ENCODE data around the gene TPBGL. TPM values are rescaled to one million over a fixed set of nuclear protein-coding genes. Genes with fewer than 3 reads are reported as not detected.

TPBGL gene
- total RNA-seq, 1 donor from 2014 or later: 0.07 TPM

GRCh38 chr11:75242722-75243600 is 2.4 kb downstream of the TPBGL start:
- DNase-seq (ENCODE audit: low spot score in 2 of 2, unreplicated experiment in 2 of 2): peak in 1 of 2 experiments; percentile 1
- Mint-ChIP-seq H3K4me3 (peak overlapping the region; percentile 60), H3K9me3 (no peaks in the 10 kb centered on the region), H3K4me1 (peaks cover 6% of the 10 kb centered on the region), H3K27me3 (ENCODE audit: low read depth) (peaks cover 77% of the 10 kb centered on the region), H3K27ac (no peak overlapping the region), H3K36me3 (no peaks in the 10 kb centered on the region)
- TF ChIP-seq CTCF (IDR thresholded peaks at IDR 0.05; ENCODE audit: unreplicated experiment): no peak

- Mint-ChIP-seq H3K27ac (no peak overlapping the region), H3K4me1 (peaks cover 6% of the 10 kb centered on the region), H3K9me3 (no peaks in the 10 kb centered on the region), H3K4me3 (no peak overlapping the region), H3K36me3 (no peaks in the 10 kb centered on the region), H3K27me3 (ENCODE audit: low read depth) (peaks cover 64% of the 10 kb centered on the region)
- TF ChIP-seq CTCF (IDR thresholded peaks at IDR 0.05; ENCODE audit: unreplicated experiment): no peak
- DNase-seq (ENCODE audit: low spot score in 2 of 2, unreplicated experiment in 2 of 2): peak in 1 of 2 experiments; percentile 9
Observed at GRCh38 chr11:75244052-75244814, 3.7 kb downstream of the TPBGL start.

- Mint-ChIP-seq H3K27ac (no peak overlapping the region), H3K4me3 (no peak overlapping the region), H3K27me3 (ENCODE audit: low read depth) (peaks cover 60% of the 10 kb centered on the region), H3K36me3 (no peaks in the 10 kb centered on the region), H3K9me3 (no peaks in the 10 kb centered on the region), H3K4me1 (peaks cover 4% of the 10 kb centered on the region)
- TF ChIP-seq CTCF (IDR thresholded peaks at IDR 0.05; ENCODE audit: unreplicated experiment): no peak
- DNase-seq (ENCODE audit: low spot score in 2 of 2, unreplicated experiment in 2 of 2): peak in 1 of 2 experiments; percentile 6
Observed at GRCh38 chr11:75245356-75246005, 4.9 kb downstream of the TPBGL start.

- peaks cover 60% of the 10 kb centered on the region for H3K27me3 Mint-ChIP-seq (ENCODE audit: low read depth)
- no peaks in the 10 kb centered on the region for H3K9me3 Mint-ChIP-seq
- H3K4me1 Mint-ChIP-seq: peaks cover 4% of the 10 kb centered on the region
- no peak overlapping the region for H3K4me3 Mint-ChIP-seq
- no peak overlapping the region for H3K27ac Mint-ChIP-seq
- no peaks in the 10 kb centered on the region for H3K36me3 Mint-ChIP-seq
- TF ChIP-seq CTCF (IDR thresholded peaks at IDR 0.05; ENCODE audit: unreplicated experiment): no peak
- no peak for DNase-seq (ENCODE audit: low spot score in 2 of 2, unreplicated experiment in 2 of 2)
Observed at GRCh38 chr11:75246006-75246670, 5.6 kb downstream of the TPBGL start.

GRCh38 chr11:75246671-75247350 is 6.2 kb downstream of the TPBGL start:
- no peak for DNase-seq (ENCODE audit: low spot score in 2 of 2, unreplicated experiment in 2 of 2)
- Mint-ChIP-seq H3K27me3 (ENCODE audit: low read depth) (peaks cover 61% of the 10 kb centered on the region), H3K4me3 (no peak overlapping the region), H3K9me3 (no peaks in the 10 kb centered on the region), H3K27ac (no peak overlapping the region), H3K4me1 (peaks cover 4% of the 10 kb centered on the region), H3K36me3 (no peaks in the 10 kb centered on the region)
- no peak for TF ChIP-seq CTCF (IDR thresholded peaks at IDR 0.05; ENCODE audit: unreplicated experiment)

All from mesothelial cell of epicardium (in vitro differentiated cells).